ENCODE measurements around the gene ASIC3. TPM values are rescaled to one million over a fixed set of nuclear protein-coding genes. Genes with fewer than 3 reads are reported as not detected.
"Not testable (repeated sequence)": the region's sequence is repeated elsewhere in the genome, so short reads cannot be mapped to it uniquely, and the experiment has no call there.

Gene ASIC3
- total RNA-seq, 1 experiment from 2014 or later: 0.22 TPM

GRCh38 chr7:151032936-151033863 lies 15.1 kb upstream of the ASIC3 start:
- DNase-seq (ENCODE audit: low read depth): no peak

DNA sequence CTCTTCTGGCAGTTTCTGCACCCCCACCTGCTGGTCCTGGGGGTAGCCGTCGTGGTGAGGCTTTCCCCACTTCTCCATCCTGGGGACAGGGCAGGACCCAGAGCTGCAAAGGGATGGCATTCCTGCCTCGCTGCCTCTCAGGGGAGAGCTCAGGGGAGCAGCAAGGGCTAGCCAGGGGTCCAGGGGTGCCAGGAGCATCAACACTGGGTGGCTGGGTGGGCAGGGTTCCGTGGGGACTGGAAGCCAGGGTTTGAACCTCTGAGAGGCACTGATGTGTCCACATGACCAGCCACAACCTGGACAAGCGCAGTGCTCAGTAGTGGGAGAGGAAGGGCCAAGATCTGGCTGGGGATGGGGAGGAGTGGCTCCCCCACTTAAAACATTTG lies 14.5 kb upstream of the ASIC3 start:
- DNase-seq (ENCODE audit: low read depth): no peak

DNA sequence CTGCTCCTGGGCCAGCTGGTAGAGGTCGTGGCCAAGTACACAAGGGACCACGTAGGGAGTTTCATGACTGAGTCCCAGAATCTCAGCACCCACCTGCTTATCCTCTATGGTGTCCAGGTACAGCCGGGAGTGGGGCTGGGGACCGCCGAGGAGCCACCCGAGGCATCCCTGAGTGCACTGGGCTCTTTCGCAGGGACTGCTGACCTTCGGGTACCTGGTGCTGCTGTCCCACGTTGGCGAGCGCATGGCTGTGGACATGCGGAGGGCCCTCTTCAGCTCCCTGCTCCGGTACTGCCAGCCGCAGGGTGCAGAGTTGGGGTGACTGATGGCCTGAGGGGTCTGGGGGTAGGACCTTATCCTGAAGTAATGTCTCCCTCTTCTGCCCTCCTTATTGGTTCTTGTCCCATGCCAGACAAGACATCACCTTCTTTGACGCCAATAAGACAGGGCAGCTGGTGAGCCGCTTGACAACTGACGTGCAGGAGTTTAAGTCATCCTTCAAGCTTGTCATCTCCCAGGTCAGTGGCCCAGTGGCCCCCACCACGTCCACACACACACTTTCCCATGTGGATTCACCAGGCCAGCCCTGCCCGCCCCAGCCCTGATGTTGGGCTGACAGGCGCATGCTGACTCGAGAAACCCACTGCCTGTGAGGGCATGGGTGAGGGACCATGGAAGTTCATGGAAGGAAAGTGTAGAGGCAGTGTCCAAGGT lies 13.9 kb upstream of the ASIC3 start:
- DNase-seq (ENCODE audit: low read depth): no peak

- no peak for DNase-seq (ENCODE audit: low read depth)
These were observed 13.2 kb upstream of the ASIC3 start for GRCh38 chr7:151035026-151035717.

DNA sequence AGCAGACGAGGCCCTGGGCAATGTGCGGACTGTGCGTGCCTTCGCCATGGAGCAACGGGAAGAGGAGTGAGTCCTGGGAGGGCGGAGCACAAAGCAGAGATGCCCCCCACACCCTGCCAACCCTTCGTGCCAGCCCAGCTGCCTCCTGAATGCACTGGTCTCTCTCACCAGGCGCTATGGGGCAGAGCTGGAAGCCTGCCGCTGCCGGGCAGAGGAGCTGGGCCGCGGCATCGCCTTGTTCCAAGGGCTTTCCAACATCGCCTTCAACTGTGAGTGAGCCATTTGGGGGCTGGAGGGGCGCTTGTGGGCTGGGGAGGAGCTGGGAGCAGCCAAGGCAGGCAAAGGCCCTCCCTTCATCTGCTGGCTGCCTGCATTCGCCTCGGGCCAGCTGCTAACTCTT lies 12.4 kb upstream of the ASIC3 start:
- DNase-seq (ENCODE audit: low read depth): no peak

GRCh38 chr7:151038951-151039849 lies 9.1 kb upstream of the ASIC3 start:
- peak; percentile 98 for DNase-seq (ENCODE audit: low read depth)

DNA sequence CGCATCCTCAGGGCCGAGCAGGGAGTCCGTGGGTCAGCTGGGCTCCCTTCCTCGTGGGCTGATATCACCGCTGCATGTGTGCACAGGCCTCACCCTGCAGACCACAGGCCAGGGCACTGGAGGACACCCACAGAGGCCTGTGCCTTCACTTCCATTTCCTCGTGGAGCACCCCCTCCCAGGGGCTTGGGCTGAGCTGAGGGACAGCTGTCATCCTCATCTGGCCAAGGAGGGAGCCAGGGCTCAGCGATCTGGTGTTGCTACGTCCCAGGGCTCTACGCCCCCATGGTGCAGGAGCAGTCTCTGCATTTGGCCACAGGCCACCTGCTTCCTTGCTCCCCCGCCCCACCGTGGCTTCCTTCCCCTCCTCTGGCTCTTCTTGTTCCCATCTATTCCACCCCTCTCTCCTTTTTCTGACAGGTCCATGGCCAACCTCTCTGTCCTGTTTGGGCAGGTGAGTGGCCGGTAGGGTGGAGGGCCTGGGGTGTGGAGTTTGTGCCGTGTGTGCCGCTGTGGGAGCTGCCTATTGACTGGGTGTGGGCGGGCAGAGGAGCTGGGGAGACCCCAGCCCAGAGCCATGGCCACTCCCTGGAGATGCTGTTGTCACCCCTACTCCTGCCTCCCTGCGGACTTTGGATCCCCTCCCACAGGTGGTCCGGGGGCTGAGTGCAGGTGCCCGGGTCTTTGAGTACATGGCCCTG lies 8.3 kb upstream of the ASIC3 start:
- DNase-seq (ENCODE audit: low read depth): no peak

DNA sequence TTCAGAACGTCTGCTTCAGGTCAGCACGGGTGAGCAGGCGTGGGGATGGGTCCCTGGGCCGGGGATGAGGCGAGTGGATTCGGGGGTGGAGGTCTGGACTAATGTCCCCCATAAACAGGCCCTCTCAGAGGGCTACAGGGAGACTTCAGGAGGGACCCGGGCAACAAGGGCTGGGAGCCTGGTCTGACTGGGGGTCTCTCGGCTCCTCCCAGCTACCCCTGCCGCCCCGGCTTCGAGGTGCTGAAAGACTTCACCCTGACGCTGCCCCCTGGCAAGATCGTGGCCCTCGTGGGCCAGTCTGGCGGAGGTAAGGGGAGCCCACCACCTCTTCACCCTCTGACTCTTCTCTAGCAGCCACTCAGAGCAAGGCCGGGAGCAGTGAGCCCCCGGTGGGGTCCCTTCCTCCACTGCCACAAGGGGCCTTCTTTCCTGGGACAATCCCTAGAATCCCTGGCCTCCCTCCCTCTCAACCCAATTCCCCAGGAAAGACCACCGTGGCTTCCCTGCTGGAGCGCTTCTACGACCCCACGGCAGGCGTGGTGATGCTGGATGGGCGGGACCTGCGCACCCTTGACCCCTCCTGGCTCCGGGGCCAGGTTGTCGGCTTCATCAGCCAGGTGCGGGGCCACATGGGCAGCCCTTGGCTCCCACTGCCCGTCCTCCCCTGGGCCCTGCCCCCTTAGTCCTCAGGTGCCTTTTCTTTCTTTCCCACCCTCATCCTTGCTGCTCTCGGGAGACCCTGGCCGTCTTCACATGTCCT lies 7.5 kb upstream of the ASIC3 start:
- DNase-seq (ENCODE audit: low read depth): no peak

DNA sequence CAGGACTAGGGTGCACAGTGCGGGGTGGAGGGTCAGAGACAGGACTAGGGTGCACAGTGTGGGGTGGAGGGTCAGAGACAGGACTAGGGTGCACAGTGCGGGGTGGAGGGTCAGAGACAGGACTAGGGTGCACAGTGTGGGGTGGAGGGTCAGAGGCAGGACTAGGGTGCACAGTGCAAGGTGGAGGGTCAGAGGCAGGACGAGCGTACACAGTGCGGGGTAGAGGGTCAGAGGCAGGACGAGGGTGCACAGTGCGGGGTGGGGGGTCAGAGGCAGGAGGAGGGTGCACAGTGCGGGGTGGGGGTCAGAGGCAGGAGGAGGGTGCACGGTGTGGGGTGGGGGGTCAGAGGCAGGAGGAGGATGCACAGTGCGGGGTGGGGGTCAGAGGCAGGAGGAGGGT lies 4.9 kb upstream of the ASIC3 start:
- not testable (repeated sequence) for DNase-seq (ENCODE audit: low read depth)

- DNase-seq (ENCODE audit: low read depth): no peak
These were observed 4.4 kb upstream of the ASIC3 start for GRCh38 chr7:151043959-151044358.

- DNase-seq (ENCODE audit: low read depth): no peak
These were observed 3.1 kb upstream of the ASIC3 start for GRCh38 chr7:151045262-151045661.

DNA sequence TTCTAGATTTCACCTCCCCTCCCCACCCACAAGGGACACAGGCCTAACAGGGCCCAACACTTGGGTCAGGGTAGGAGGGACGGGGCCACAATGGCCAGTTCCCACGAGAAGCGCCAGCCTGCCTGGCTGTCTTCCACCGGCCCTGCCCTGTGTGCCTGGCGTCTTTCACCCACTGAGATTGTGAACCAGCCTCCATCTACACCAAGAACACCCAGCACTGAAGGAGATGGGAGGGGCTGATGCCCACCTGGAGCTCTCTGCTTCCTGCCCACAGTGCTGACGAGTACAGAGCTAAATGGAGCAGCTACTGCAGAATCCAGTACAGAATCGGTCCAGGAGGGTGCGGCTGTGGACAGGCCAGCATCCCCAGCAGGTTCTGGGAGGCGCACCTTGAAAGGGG lies 2.4 kb upstream of the ASIC3 start:
- no peak for DNase-seq (ENCODE audit: low read depth)

- DNase-seq (ENCODE audit: low read depth): peak; percentile 89
These were observed 1.4 kb upstream of the ASIC3 start for GRCh38 chr7:151046603-151047573.

- DNase-seq (ENCODE audit: low read depth): no peak
These were observed 656 bp downstream of the ASIC3 start for GRCh38 chr7:151048911-151049463.

GRCh38 chr7:151051108-151051507 lies 2.8 kb downstream of the ASIC3 start:
- DNase-seq (ENCODE audit: low read depth): no peak

DNA sequence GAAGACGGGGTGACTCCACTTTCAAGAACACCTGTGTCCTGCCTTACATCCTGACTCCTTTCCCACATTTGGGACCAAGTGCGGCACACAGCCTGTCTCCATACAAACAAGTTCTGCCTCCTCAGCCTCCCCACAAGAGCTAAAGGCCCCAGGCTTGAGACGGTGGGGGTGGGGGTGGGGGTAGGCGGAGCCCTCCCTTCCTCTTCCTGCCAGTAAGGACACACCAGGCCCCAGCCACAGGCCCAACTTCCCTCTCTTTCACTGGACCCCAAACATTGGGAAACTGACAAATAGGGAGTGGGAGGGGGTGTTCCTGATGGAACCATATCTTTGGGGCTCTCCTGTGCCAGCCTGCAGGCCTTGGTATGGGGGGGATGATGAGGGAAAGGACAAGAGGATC lies 4.8 kb downstream of the ASIC3 start:
- DNase-seq (ENCODE audit: low read depth): no peak

GRCh38 chr7:151053751-151054150 lies 5.4 kb downstream of the ASIC3 start:
- DNase-seq (ENCODE audit: low read depth): no peak

- DNase-seq (ENCODE audit: low read depth): no peak
These were observed 7.9 kb downstream of the ASIC3 start for GRCh38 chr7:151056283-151056665.
